Pulmonary artery endothelial cell (primary cell): Measurements from ENCODE around the gene EML5. TPM values are rescaled to one million over a fixed set of nuclear protein-coding genes. Genes with fewer than 3 reads are reported as not detected.
"Not testable (repeated sequence)": the region's sequence is repeated elsewhere in the genome, so short reads cannot be mapped to it uniquely, and the experiment has no call there.

ENCODE experiments used
- DNase-seq: peaks from one replicate; pipeline ENCODE4 v3.0.0-alpha.2; 2011; ENCODE audit warnings: low read depth, low spot score
- total RNA-seq: library from RNA; depleted of rRNA; stranded (reverse); fragments of >200 nt; gene quantifications from 2 replicates; pipeline ENCODE4 v1.2.3, GENCODE V29; 2014

Gene EML5
- total RNA-seq, 1 donor from 2014 or later = under 0.01 TPM

- DNase-seq = no peak
Measured at GRCh38 chr14:88804035-88804434, 11.3 kb upstream of the EML5 start.

GRCh38 chr14:88802596-88802995 lies 9.8 kb upstream of the EML5 start:
- no peak for DNase-seq

- DNase-seq = no peak
Measured at GRCh38 chr14:88799522-88799921, 6.8 kb upstream of the EML5 start.

GRCh38 chr14:88798156-88798555 lies 5.4 kb upstream of the EML5 start:
- DNase-seq = no peak

GRCh38 chr14:88793259-88793625 lies 489 bp upstream of the EML5 start:
- DNase-seq = no peak

GRCh38 chr14:88791629-88792472 lies 902 bp downstream of the EML5 start:
- no peak for DNase-seq

- DNase-seq = no peak
Measured at GRCh38 chr14:88791252-88791621, 1.5 kb downstream of the EML5 start.

- DNase-seq = no peak
Measured at GRCh38 chr14:88790501-88791251, 2.1 kb downstream of the EML5 start.

- not testable (repeated sequence) for DNase-seq
Measured at GRCh38 chr14:88789573-88789972, 3.2 kb downstream of the EML5 start.

GRCh38 chr14:88786715-88787114 lies 6.0 kb downstream of the EML5 start:
- DNase-seq = no peak

- DNase-seq = no peak
Measured at GRCh38 chr14:88785911-88786310, 6.8 kb downstream of the EML5 start.

- no peak for DNase-seq
Measured at GRCh38 chr14:88775532-88775931, 17.2 kb downstream of the EML5 start.

- no peak for DNase-seq
Measured at GRCh38 chr14:88770736-88771135, 22.0 kb downstream of the EML5 start.

GRCh38 chr14:88765130-88765529 lies 27.6 kb downstream of the EML5 start:
- no peak for DNase-seq

GRCh38 chr14:88753873-88754272 lies 38.9 kb downstream of the EML5 start:
- no peak for DNase-seq

GRCh38 chr14:88750945-88751344 lies 41.8 kb downstream of the EML5 start:
- no peak for DNase-seq

- DNase-seq = no peak
Measured at GRCh38 chr14:88750413-88750812, 42.3 kb downstream of the EML5 start.

- no peak for DNase-seq
Measured at GRCh38 chr14:88749139-88749538, 43.6 kb downstream of the EML5 start.

- no peak for DNase-seq
Measured at GRCh38 chr14:88748288-88748687, 44.5 kb downstream of the EML5 start.

GRCh38 chr14:88746052-88746451 lies 46.7 kb downstream of the EML5 start:
- no peak for DNase-seq

- DNase-seq = no peak
Measured at GRCh38 chr14:88737245-88737644, 55.5 kb downstream of the EML5 start.

GRCh38 chr14:88733121-88733520 lies 59.6 kb downstream of the EML5 start:
- no peak for DNase-seq

- DNase-seq = no peak
Measured at GRCh38 chr14:88729159-88729558, 63.6 kb downstream of the EML5 start.
